IMR-90 (cell line): ENCODE data around the gene HS3ST2. TPM values are rescaled to one million over a fixed set of nuclear protein-coding genes. Genes with fewer than 3 reads are reported as not detected.

Experiments
- ATAC-seq: fragments of 200-7000 bp; cut with Tn5 transposase; 2 replicates; pipeline ENCODE4 v1.9.1; 2020; ENCODE audit warnings: low read depth, mild to moderate bottlenecking, moderate library complexity
- BruUV-seq: library from RNA; stranded (reverse); fragments of 400-500 nt; replicated peaks from 2 replicates; lab custom pipeline; 2021; lab: Mats Ljungman, UMichigan
- CTCF ChIA-PET: fragments of 300-600 bp; formaldehyde crosslinking; extraction: SDS; loops from one replicate; lab custom pipeline; 2021; ENCODE audit warnings: antibody characterized with exemption; lab: Yijun Ruan, JAX
- POLR2A ChIA-PET: fragments of 300-600 bp; sonication (Branson Sonifier 250); formaldehyde crosslinking; loops from one replicate; lab custom pipeline; 2022; ENCODE audit warnings: antibody characterized with exemption; ENCODE audit not compliant: unreplicated experiment; lab: Charles Lee
- DNase-seq: peaks from one replicate; pipeline ENCODE4 v3.0.0; 2013
- H2AFZ ChIP-seq: replicated peaks from 2 replicates; pipeline ENCODE3; 2013; ENCODE audit warnings: low read length, mild to moderate bottlenecking; ENCODE audit not compliant: poor library complexity
- H2AK5ac ChIP-seq: 2 replicates; pipeline ENCODE4 v1.6.1; 2013; ENCODE audit warnings: low read depth, low read length, inconsistent platforms
- H2AK9ac ChIP-seq: replicated peaks from 2 replicates; pipeline ENCODE3; 2013; ENCODE audit warnings: mild to moderate bottlenecking, low read depth, low read length, moderate library complexity; ENCODE audit not compliant: poor library complexity
- H2BK120ac ChIP-seq: 2 replicates; pipeline ENCODE4 v1.6.1; 2013; ENCODE audit warnings: low read depth, low read length, inconsistent platforms
- H2BK15ac ChIP-seq: 3 replicates; pipeline ENCODE4 v1.6.1; 2013; ENCODE audit warnings: low read depth, low read length, inconsistent platforms
- H2BK20ac ChIP-seq: 2 replicates; pipeline ENCODE4 v1.6.1; 2013; ENCODE audit warnings: low read depth, mild to moderate bottlenecking, inconsistent platforms, low read length, moderate library complexity
- H2BK5ac ChIP-seq: 2 replicates; pipeline ENCODE4 v1.6.1; 2013; ENCODE audit warnings: mild to moderate bottlenecking, low read depth, low read length, inconsistent platforms; ENCODE audit not compliant: poor library complexity, severe bottlenecking
- H3K14ac ChIP-seq: replicated peaks from 2 replicates; pipeline ENCODE4 v1.6.1; 2013; ENCODE audit warnings: low read depth, low read length, inconsistent platforms
- H3K18ac ChIP-seq: 2 replicates; pipeline ENCODE4 v1.6.1; 2013; ENCODE audit warnings: low read depth, low read length, control low read depth
- H3K23ac ChIP-seq: 2 replicates; pipeline ENCODE4 v1.6.1; 2013; ENCODE audit warnings: low read depth, low read length, inconsistent platforms
- H3K27ac ChIP-seq: 2 replicates; pipeline ENCODE4 v1.5.1; 2013; ENCODE audit warnings: mild to moderate bottlenecking, control low read depth, low read length; ENCODE audit not compliant: insufficient read depth
- H3K27me3 ChIP-seq: 2 replicates; pipeline ENCODE4 v1.6.1; 2013; ENCODE audit warnings: low read length; ENCODE audit not compliant: control insufficient read depth, insufficient read depth
- H3K36me3 ChIP-seq: 2 replicates; pipeline ENCODE4 v1.6.1; 2013; ENCODE audit warnings: low read length, mixed read lengths; ENCODE audit not compliant: control insufficient read depth, insufficient read depth
- H3K4ac ChIP-seq: 2 replicates; pipeline ENCODE4 v1.6.1; 2013; ENCODE audit warnings: low read depth, low read length, inconsistent platforms
- H3K4me1 ChIP-seq: 2 replicates; pipeline ENCODE4 v1.6.1; 2013; ENCODE audit warnings: low read length, mixed read lengths; ENCODE audit not compliant: control insufficient read depth, insufficient read depth
- H3K4me2 ChIP-seq: 2 replicates; pipeline ENCODE4 v1.6.1; 2013; ENCODE audit warnings: low read depth, mild to moderate bottlenecking, control low read depth, low read length, moderate library complexity
- H3K4me3 ChIP-seq: 2 replicates; pipeline ENCODE4 v1.5.1; 2013; ENCODE audit warnings: low read depth, mild to moderate bottlenecking, control low read depth, low read length, moderate library complexity; ENCODE audit not compliant: insufficient read depth
- H3K56ac ChIP-seq: 2 replicates; pipeline ENCODE4 v1.6.1; 2013; ENCODE audit warnings: low read length, inconsistent platforms; ENCODE audit not compliant: insufficient read depth; ENCODE audit errors: extremely low read depth
- H3K79me1 ChIP-seq, 2 experiments: 2 replicates each; pipeline ENCODE4 v1.6.1; 2013; ENCODE audit warnings: low read length in 2 of 2, inconsistent platforms in 1 of 2, low read depth in 1 of 2
- H3K9ac ChIP-seq: 2 replicates; pipeline ENCODE4 v1.6.1; 2013; ENCODE audit warnings: low read depth, low read length, control low read depth
- H3K9me1 ChIP-seq: 2 replicates; pipeline ENCODE4 v1.6.1; 2013; ENCODE audit warnings: low read length, inconsistent platforms; ENCODE audit not compliant: insufficient read depth
- H3K9me3 ChIP-seq: 2 replicates; pipeline ENCODE4 v1.6.1; 2013; ENCODE audit warnings: low read length; ENCODE audit not compliant: control insufficient read depth, insufficient read depth
- H4K20me1 ChIP-seq: 2 replicates; pipeline ENCODE4 v1.6.1; 2013; ENCODE audit warnings: low read length, inconsistent platforms; ENCODE audit not compliant: insufficient read depth
- H4K5ac ChIP-seq: 2 replicates; pipeline ENCODE4 v1.6.1; 2013; ENCODE audit warnings: mild to moderate bottlenecking, low read depth, low read length, control low read depth
- H4K8ac ChIP-seq, 2 experiments: 2 replicates each; pipeline ENCODE4 v1.6.1; 2013; ENCODE audit warnings: low read depth in 2 of 2, low read length in 2 of 2, control low read depth in 1 of 2, inconsistent platforms in 1 of 2
- H4K91ac ChIP-seq: 2 replicates; pipeline ENCODE4 v1.6.1; 2013; ENCODE audit warnings: low read depth, low read length, inconsistent platforms; ENCODE audit not compliant: insufficient read depth
- BHLHE40 ChIP-seq: fragments of 150-350 bp; IDR thresholded peaks from 2 replicates; pipeline ENCODE4 v1.6.1; 2016; ENCODE audit warnings: mild to moderate bottlenecking, low read depth, low read length
- CEBPB ChIP-seq: IDR thresholded peaks from 2 replicates; pipeline ENCODE4 v1.6.1; 2012; ENCODE audit warnings: low read depth, low read length, improper control_type of control experiment
- CHD1 ChIP-seq: IDR thresholded peaks from 2 replicates; pipeline ENCODE4 v1.6.1; 2012; ENCODE audit warnings: low read depth, low read length, improper control_type of control experiment
- ELK1 ChIP-seq: fragments of 150-350 bp; IDR thresholded peaks from 2 replicates; pipeline ENCODE4 v1.6.1; 2016; ENCODE audit warnings: low read depth, mild to moderate bottlenecking, low read length, moderate library complexity, borderline replicate concordance
- FOS ChIP-seq: fragments of 150-350 bp; IDR thresholded peaks from 2 replicates; pipeline ENCODE4 v1.6.1; 2016; ENCODE audit warnings: low read depth, low read length
- MAFK ChIP-seq: IDR thresholded peaks from 2 replicates; pipeline ENCODE4 v1.6.1; 2012; ENCODE audit warnings: low read depth, low read length, improper control_type of control experiment
- MAZ ChIP-seq: IDR thresholded peaks from 2 replicates; pipeline ENCODE4 v1.6.1; 2012; ENCODE audit warnings: low read depth, mild to moderate bottlenecking, low read length, improper control_type of control experiment, moderate library complexity, borderline replicate concordance
- MXI1 ChIP-seq: IDR thresholded peaks from 2 replicates; pipeline ENCODE4 v1.6.1; 2012; ENCODE audit warnings: low read depth, mild to moderate bottlenecking, low read length, moderate library complexity, borderline replicate concordance
- NFE2L2 ChIP-seq: fragments of 150-350 bp; IDR thresholded peaks from 2 replicates; pipeline ENCODE4 v1.6.1; 2016; ENCODE audit warnings: low read depth, mild to moderate bottlenecking, low read length
- POLR2A ChIP-seq: IDR thresholded peaks from 2 replicates; pipeline ENCODE4 v1.6.1; 2012; ENCODE audit warnings: mild to moderate bottlenecking, low read depth, low read length
- RAD21 ChIP-seq: IDR thresholded peaks from 2 replicates; pipeline ENCODE4 v1.6.1; 2012; ENCODE audit warnings: low read length, improper control_type of control experiment
- RCOR1 ChIP-seq: IDR thresholded peaks from 2 replicates; pipeline ENCODE4 v1.6.1; 2012; ENCODE audit warnings: mild to moderate bottlenecking, low read length, improper control_type of control experiment; ENCODE audit not compliant: insufficient replicate concordance
- RFX5 ChIP-seq: IDR thresholded peaks from 2 replicates; pipeline ENCODE4 v1.8.0; 2012; ENCODE audit warnings: low read depth, mild to moderate bottlenecking, low read length, moderate library complexity
- SMC3 ChIP-seq: fragments of 150-350 bp; IDR thresholded peaks from 2 replicates; pipeline ENCODE4 v1.6.1; 2016; ENCODE audit warnings: low read depth, mild to moderate bottlenecking, antibody characterized with exemption, low read length, moderate library complexity
- WGBS, 2 experiments: methylation state at CpG; one replicate each; pipeline versions ENCODE4 v1.1.5 to v1.1.7; 2013; ENCODE audit warnings: missing lambda C conversion rate in 2 of 2; ENCODE audit not compliant: insufficient read length in 1 of 2; ENCODE audit errors: extremely low coverage in 2 of 2; 5-methylcytosine and 5-hydroxymethylcytosine counted together
- dilution Hi-C: fragments of 300-500 bp; cut with HindIII; formaldehyde crosslinking; loops from one replicate; pipeline ENCODE4 v1.14.3; 2018; ENCODE audit warnings: low sequenced_read_pairs; ENCODE audit not compliant: unreplicated experiment
- in situ Hi-C: fragments of 300-500 bp; cut with MboI; formaldehyde crosslinking; loops from 3 replicates; pipeline ENCODE4 v1.14.3; 2019; ENCODE audit warnings: low sequenced_read_pairs, inconsistent platforms, mixed read lengths
- intact Hi-C: fragments of 100-400 bp; cut with micrococcal nuclease; formaldehyde crosslinking; loops from 2 replicates; pipeline ENCODE4 v1.10.0; 2022
- polyA plus RNA-seq, 3 experiments: library from polyadenylated mRNA; depleted of rRNA; stranded (reverse); fragments of >200 nt; gene quantifications; 2 replicates each; pipeline ENCODE4 v1.2.3, GENCODE V29; 2012; ENCODE audit warnings: low replicate concordance in 1 of 3
- total RNA-seq: library from RNA; depleted of rRNA; stranded (reverse); fragments of >200 nt; gene quantifications from 2 replicates; pipeline ENCODE4 v1.2.3, GENCODE V29; 2012
- TF ChIP-seq, protein P1 (sequence below): conservative IDR thresholded peaks from 2 replicates; pipeline ENCODE4 v1.5.1; 2012; ENCODE audit warnings: mild to moderate bottlenecking, low read depth, low read length, improper control_type of control experiment
- TF ChIP-seq, protein P2 (sequence below): fragments of 150-350 bp; IDR thresholded peaks from 2 replicates; pipeline ENCODE4 v1.6.1; 2017; ENCODE audit warnings: mild to moderate bottlenecking, antibody characterized with exemption, low read length, low read depth

The HS3ST2 gene
- total and polyA plus RNA-seq, 2 of the 4 experiments (the other 2 are of a cell fraction): not detected

DNA sequence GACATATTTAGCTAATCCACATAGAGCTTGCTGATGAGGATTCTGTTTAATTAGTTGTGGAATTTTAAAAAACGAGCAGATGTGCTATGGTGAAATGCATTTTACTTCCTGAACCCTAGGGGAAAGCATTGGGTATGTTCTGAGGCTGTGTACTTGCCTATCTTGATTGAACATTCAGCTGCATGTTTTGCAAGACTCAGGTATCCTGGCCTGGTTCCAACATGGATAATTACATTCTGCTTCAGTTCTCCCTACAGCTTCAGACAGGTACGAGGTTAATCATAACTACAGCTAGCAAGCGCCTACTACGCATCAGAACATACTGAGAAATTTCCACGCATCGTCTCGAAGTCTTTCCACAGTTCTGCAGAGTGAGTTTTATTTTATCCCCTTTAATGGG lies 77.0 kb downstream of the HS3ST2 start:
- Histone ChIP-seq H4K5ac (no peak overlapping the region), H2AK9ac (no peak overlapping the region), H4K91ac (no peak overlapping the region), H2BK5ac (no peak overlapping the region), H2BK15ac (no peak overlapping the region), H3K27me3 (no peaks in the 10 kb centered on the region), H3K27ac (no peak overlapping the region), H3K56ac (no peak overlapping the region), H2BK20ac (no peak overlapping the region), H3K9me1 (no peaks in the 10 kb centered on the region), H3K79me1 (no peaks in the 10 kb centered on the region), H3K14ac (no peak overlapping the region), H2AK5ac (no peak overlapping the region), H2AFZ (no peak overlapping the region), H3K4ac (no peak overlapping the region), H3K9ac (no peak overlapping the region), H3K4me2 (no peak overlapping the region), H3K23ac (no peak overlapping the region), H3K4me3 (no peak overlapping the region), H3K18ac (no peak overlapping the region), H4K8ac (no peak overlapping the region), H3K9me3 (no peaks in the 10 kb centered on the region), H2BK120ac (no peak overlapping the region), H3K36me3 (no peaks in the 10 kb centered on the region), H3K4me1 (no peaks in the 10 kb centered on the region), H4K20me1 (no peaks in the 10 kb centered on the region)
- no peak for ATAC-seq
- CTCF ChIA-PET: no interaction called here
- DNase-seq: no peak
- in situ Hi-C loops (loop anchor here (10.0 kb wide), 1 partner anchor 544 kb away; no protein-coding TSS in a partner anchor), dilution Hi-C loops (no loop called here), intact Hi-C loops (no loop called here)
- TF ChIP-seq FOS (no peak), RFX5 (no peak), MAZ (no peak), SMC3 (no peak), MXI1 (no peak), POLR2A (no peak), MAFK (no peak), RAD21 (no peak), RCOR1 (no peak), ELK1 (no peak), CHD1 (no peak), NFE2L2 (no peak), CEBPB (no peak), BHLHE40 (no peak)
- TF ChIP-seq, protein P1, sequence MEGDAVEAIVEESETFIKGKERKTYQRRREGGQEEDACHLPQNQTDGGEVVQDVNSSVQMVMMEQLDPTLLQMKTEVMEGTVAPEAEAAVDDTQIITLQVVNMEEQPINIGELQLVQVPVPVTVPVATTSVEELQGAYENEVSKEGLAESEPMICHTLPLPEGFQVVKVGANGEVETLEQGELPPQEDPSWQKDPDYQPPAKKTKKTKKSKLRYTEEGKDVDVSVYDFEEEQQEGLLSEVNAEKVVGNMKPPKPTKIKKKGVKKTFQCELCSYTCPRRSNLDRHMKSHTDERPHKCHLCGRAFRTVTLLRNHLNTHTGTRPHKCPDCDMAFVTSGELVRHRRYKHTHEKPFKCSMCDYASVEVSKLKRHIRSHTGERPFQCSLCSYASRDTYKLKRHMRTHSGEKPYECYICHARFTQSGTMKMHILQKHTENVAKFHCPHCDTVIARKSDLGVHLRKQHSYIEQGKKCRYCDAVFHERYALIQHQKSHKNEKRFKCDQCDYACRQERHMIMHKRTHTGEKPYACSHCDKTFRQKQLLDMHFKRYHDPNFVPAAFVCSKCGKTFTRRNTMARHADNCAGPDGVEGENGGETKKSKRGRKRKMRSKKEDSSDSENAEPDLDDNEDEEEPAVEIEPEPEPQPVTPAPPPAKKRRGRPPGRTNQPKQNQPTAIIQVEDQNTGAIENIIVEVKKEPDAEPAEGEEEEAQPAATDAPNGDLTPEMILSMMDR: no peak
- TF ChIP-seq, protein P2, sequence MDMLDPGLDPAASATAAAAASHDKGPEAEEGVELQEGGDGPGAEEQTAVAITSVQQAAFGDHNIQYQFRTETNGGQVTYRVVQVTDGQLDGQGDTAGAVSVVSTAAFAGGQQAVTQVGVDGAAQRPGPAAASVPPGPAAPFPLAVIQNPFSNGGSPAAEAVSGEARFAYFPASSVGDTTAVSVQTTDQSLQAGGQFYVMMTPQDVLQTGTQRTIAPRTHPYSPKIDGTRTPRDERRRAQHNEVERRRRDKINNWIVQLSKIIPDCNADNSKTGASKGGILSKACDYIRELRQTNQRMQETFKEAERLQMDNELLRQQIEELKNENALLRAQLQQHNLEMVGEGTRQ: no peak
- POLR2A ChIA-PET: no interaction called here
- 60% methylated on average over 2 of the region's 7 CpGs; no CpG with 5 or more reads in 1 of the 2 experiments for WGBS, 2 experiments
- BruUV-seq: no TSS peak
